ENCODE results near the gene ALDH1L1. TPM values are rescaled to one million over a fixed set of nuclear protein-coding genes. Genes with fewer than 3 reads are reported as not detected.

ALDH1L1 gene
- total and polyA plus RNA-seq, 9 of the 15 experiments (the other 6 are each of a cell fraction or from before 2014, with no cell fraction given): 0.06 to 1.9 (median 0.57) TPM; not detected in 1

DNA sequence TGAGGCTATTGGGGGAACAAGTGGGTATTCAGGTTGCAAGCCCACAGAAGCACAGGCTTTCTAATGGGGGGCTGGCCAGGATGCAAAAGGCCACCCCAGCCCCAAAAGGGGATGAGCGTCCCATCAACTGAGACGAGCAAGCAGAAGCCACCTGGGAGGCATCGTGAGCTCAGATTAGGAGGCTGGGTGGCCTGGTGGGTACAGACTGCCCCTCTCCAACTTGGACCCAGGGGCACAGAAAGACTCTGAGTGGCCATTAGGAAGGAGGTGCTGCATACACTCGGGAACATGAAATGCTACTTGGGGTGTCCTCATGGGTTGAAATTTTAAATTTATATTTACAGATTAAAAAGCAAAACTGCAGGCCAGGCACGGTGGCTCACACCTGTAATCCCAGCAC, 125.5 kb downstream of the ALDH1L1 start (continued):
- TF ChIP-seq ZNF143 (CRISPR knock-in tag; IDR thresholded peaks at IDR 0.05) (no peak), PTBP1 (IDR thresholded peaks at IDR 0.05; ENCODE audit: low read depth, low read length) (no peak), BMI1 (IDR thresholded peaks at IDR 0.05; ENCODE audit: low read length) (no peak)

GRCh38 chr3:126053949-126054569, 126.3 kb downstream of the ALDH1L1 start:
- H2AFZ ChIP-seq (ENCODE audit: low read depth, low read length): no peak overlapping the region
- intact Hi-C loops (cut with micrococcal nuclease): no loop called here
- TF ChIP-seq SRSF1 (IDR thresholded peaks at IDR 0.05; ENCODE audit: low read depth, low read length): no peak
- TF ChIP-seq RBM17 (IDR thresholded peaks at IDR 0.05; ENCODE audit: borderline replicate concordance, low read depth, low read length): no peak
- TF ChIP-seq ZNF778 (CRISPR knock-in tag; IDR thresholded peaks at IDR 0.05): no peak
- TF ChIP-seq ZNF584 (CRISPR knock-in tag; IDR thresholded peaks at IDR 0.05; ENCODE audit: low read depth): no peak
- TF ChIP-seq, protein P1, sequence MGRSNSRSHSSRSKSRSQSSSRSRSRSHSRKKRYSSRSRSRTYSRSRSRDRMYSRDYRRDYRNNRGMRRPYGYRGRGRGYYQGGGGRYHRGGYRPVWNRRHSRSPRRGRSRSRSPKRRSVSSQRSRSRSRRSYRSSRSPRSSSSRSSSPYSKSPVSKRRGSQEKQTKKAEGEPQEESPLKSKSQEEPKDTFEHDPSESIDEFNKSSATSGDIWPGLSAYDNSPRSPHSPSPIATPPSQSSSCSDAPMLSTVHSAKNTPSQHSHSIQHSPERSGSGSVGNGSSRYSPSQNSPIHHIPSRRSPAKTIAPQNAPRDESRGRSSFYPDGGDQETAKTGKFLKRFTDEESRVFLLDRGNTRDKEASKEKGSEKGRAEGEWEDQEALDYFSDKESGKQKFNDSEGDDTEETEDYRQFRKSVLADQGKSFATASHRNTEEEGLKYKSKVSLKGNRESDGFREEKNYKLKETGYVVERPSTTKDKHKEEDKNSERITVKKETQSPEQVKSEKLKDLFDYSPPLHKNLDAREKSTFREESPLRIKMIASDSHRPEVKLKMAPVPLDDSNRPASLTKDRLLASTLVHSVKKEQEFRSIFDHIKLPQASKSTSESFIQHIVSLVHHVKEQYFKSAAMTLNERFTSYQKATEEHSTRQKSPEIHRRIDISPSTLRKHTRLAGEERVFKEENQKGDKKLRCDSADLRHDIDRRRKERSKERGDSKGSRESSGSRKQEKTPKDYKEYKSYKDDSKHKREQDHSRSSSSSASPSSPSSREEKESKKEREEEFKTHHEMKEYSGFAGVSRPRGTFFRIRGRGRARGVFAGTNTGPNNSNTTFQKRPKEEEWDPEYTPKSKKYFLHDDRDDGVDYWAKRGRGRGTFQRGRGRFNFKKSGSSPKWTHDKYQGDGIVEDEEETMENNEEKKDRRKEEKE (IDR thresholded peaks at IDR 0.05; ENCODE audit: borderline replicate concordance in 1 of 2, control insufficient read depth in 1 of 2, low read depth in 2 of 2, low read length in 1 of 2): no peak
- no peak for TF ChIP-seq ZNF717 (CRISPR knock-in tag; IDR thresholded peaks at IDR 0.05)
- no peak for TF ChIP-seq FIP1L1 (IDR thresholded peaks at IDR 0.05; ENCODE audit: low read depth, low read length, poor library complexity, severe bottlenecking)
- TF ChIP-seq FOXJ2 (tag; IDR thresholded peaks at IDR 0.05): no peak
- TF ChIP-seq ILF3 (IDR thresholded peaks at IDR 0.05; ENCODE audit: borderline replicate concordance): no peak
- CTCF ChIA-PET (ENCODE audit: low intra/inter-chr PET ratio): no interaction called here
- no peaks in the 10 kb centered on the region for H3K9me1 ChIP-seq (ENCODE audit: control insufficient read depth, insufficient read depth, low read length)
- ATAC-seq (no peak), DNase-seq (ENCODE audit: extremely low read depth in 1 of 4, low spot score in 3 of 4) (no peak), FAIRE-seq (no peak)
- BruUV-seq (replicated peaks): no TSS peak
- H3K9ac ChIP-seq (ENCODE audit: insufficient read depth in 1 of 2, low read depth in 2 of 2, low read length in 2 of 2): no peak overlapping the region
- POLR2A ChIA-PET: no interaction called here
- peaks cover 10 to 14% of the 10 kb centered on the region in 2 experiments; a peak in 4 of 5 replicates for H3K4me1 ChIP-seq (replicated peaks in 1 of 2; ENCODE audit: control insufficient read depth in 2 of 2, insufficient read depth in 2 of 2, low read length in 2 of 2)
- no peaks in the 10 kb centered on the region for H3K36me3 ChIP-seq (ENCODE audit: control insufficient read depth, insufficient read depth, low read length)
- H3K79me2 ChIP-seq (ENCODE audit: control insufficient read depth, insufficient read depth, low read length): no peaks in the 10 kb centered on the region
- in situ Hi-C loops (cut with MboI): no loop called here
- no peaks in the 10 kb centered on the region for H3K27me3 ChIP-seq (ENCODE audit: control insufficient read depth in 2 of 2, insufficient read depth in 2 of 2, low read length in 2 of 2)
- no peak overlapping the region for H3K27ac ChIP-seq (ENCODE audit: extremely low read depth, low read depth, low read length)
- WGBS (ENCODE audit: insufficient coverage, low coverage, missing lambda C conversion rate): 27% methylated on average over 6 of the region's 6 CpGs
- no peak overlapping the region for H3K4me2 ChIP-seq (ENCODE audit: insufficient read depth, low read length)
- H4K20me1 ChIP-seq (replicated peaks; ENCODE audit: control insufficient read depth, insufficient read depth, low read length): no peaks in the 10 kb centered on the region
- no peaks in the 10 kb centered on the region for H3K9me3 ChIP-seq (replicated peaks; ENCODE audit: control insufficient read depth, insufficient read depth, low read depth, low read length)
- H3K4me3 ChIP-seq: no peak overlapping the region
